Right lobe of liver (tissue), 6 donors: Measurements from ENCODE around the gene COL25A1. TPM values are rescaled to one million over a fixed set of nuclear protein-coding genes. Genes with fewer than 3 reads are reported as not detected.

ENCODE experiments used
- ATAC-seq, 4 donors: fragments of 200-7000 bp; cut with Tn5 transposase; one replicate each; pipeline ENCODE4 v1.9.1; 2020; ENCODE audit warnings: mild to moderate bottlenecking in 4 of 4, moderate library complexity in 4 of 4
- DNase-seq, 3 donors: peaks; one replicate each; pipeline ENCODE4 v3.0.0-alpha.2; 2020
- H3K27ac ChIP-seq, 3 donors: fragments of 200-600 bp; one replicate each; pipeline ENCODE4 v1.8.0; 2022
- H3K27me3 ChIP-seq, 2 donors: fragments of 200-600 bp; one replicate each; pipeline ENCODE4 v1.8.0; 2022
- H3K36me3 ChIP-seq, 4 donors: fragments of 200-600 bp; sonication (generic) in 1 of 4; one replicate each; pipeline versions ENCODE4 v1.5.1 to v1.8.0; 2017 to 2022; ENCODE audit warnings: control low read depth in 1 of 4
- H3K4me1 ChIP-seq, 4 donors: fragments of 200-600 bp; sonication (generic) in 1 of 4; one replicate each; pipeline versions ENCODE4 v1.5.1 to v1.8.0; 2017 to 2022; ENCODE audit warnings: control low read depth in 1 of 4
- H3K4me3 ChIP-seq, 3 donors: fragments of 200-600 bp; one replicate each; pipeline ENCODE4 v1.8.0; 2022
- H3K9me3 ChIP-seq, 4 donors: fragments of 200-600 bp; sonication (generic) in 1 of 4; one replicate each; pipeline versions ENCODE4 v1.5.1 to v1.8.0; 2017 to 2022; ENCODE audit warnings: control low read depth in 1 of 4
- POLR2A ChIP-seq: fragments of 450-650 bp; IDR thresholded peaks from one replicate; pipeline ENCODE4 v1.6.1; 2017; ENCODE audit warnings: antibody characterized with exemption, mild to moderate bottlenecking
- WGBS: methylation state at CpG from one replicate; pipeline ENCODE4 v1.1.6; 2018; ENCODE audit warnings: low coverage, low lambda C conversion rate; ENCODE audit not compliant: insufficient coverage; ENCODE audit errors: missing lambda C conversion rate; 5-methylcytosine and 5-hydroxymethylcytosine counted together
- intact Hi-C, 2 donors: fragments of 100-400 bp; cut with DNase I; formaldehyde crosslinking; loops; one replicate each; pipeline versions ENCODE4 v1.11.2 to v1.14.1; 2022
- total RNA-seq, 6 experiments: library from RNA; depleted of rRNA in 2 of 6; stranded (reverse); fragments of >200 nt in 2 of 6; fragmentation: NEBNext Ultra II Directional in 3 of 6; extraction: Animal tissue kit (Norgen Biotek cat#: 25700) in 3 of 6; gene quantifications; one replicate each; pipeline versions ENCODE4 v1.1.0 to v1.2.4, GENCODE V29; 2016 to 2023
- TF ChIP-seq, protein P1 (sequence below), 4 donors: fragments of 200-600 bp in 3 of 4; fragments of 450-650 bp in 1 of 4; IDR thresholded peaks; one replicate each; pipeline versions ENCODE4 v1.5.1 to v1.8.0; 2016 to 2022; ENCODE audit warnings: antibody characterized with exemption in 4 of 4, mild to moderate bottlenecking in 2 of 4
- donor health status: DM: no; HTN: yes; CAD: no.
- donor health status: DM: no; HTN: no; CAD: no.
- donor health status: DM: no; HTN: no; CAD: no.
- donor health status: DM: no; HTN: yes; CAD: no.
- donor health status: DM: no; HTN: yes; CAD: no.

COL25A1 gene
- total RNA-seq, 6 experiments from 2014 or later = 0.06 to 4.8 (median 1.3) TPM

GRCh38 chr4:108943976-108944591 is 358.4 kb downstream of the COL25A1 start:
- no peak for DNase-seq
- peak in 2 of 4 donors; percentile 22 to 57 for ATAC-seq
- H3K27ac ChIP-seq = no peak overlapping the region
- no peaks in the 10 kb centered on the region for H3K36me3 ChIP-seq
- no peak for TF ChIP-seq POLR2A
- TF ChIP-seq, protein P1, sequence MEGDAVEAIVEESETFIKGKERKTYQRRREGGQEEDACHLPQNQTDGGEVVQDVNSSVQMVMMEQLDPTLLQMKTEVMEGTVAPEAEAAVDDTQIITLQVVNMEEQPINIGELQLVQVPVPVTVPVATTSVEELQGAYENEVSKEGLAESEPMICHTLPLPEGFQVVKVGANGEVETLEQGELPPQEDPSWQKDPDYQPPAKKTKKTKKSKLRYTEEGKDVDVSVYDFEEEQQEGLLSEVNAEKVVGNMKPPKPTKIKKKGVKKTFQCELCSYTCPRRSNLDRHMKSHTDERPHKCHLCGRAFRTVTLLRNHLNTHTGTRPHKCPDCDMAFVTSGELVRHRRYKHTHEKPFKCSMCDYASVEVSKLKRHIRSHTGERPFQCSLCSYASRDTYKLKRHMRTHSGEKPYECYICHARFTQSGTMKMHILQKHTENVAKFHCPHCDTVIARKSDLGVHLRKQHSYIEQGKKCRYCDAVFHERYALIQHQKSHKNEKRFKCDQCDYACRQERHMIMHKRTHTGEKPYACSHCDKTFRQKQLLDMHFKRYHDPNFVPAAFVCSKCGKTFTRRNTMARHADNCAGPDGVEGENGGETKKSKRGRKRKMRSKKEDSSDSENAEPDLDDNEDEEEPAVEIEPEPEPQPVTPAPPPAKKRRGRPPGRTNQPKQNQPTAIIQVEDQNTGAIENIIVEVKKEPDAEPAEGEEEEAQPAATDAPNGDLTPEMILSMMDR (IDR thresholded peaks at IDR 0.05) = no peak
- intact Hi-C loops = no loop called here
- H3K4me1 ChIP-seq = no peaks in the 10 kb centered on the region
- H3K4me3 ChIP-seq = no peak overlapping the region
- 38% methylated on average over 4 of the region's 4 CpGs for WGBS
- no peaks in the 10 kb centered on the region for H3K27me3 ChIP-seq
- H3K9me3 ChIP-seq = no peaks in the 10 kb centered on the region

DNA sequence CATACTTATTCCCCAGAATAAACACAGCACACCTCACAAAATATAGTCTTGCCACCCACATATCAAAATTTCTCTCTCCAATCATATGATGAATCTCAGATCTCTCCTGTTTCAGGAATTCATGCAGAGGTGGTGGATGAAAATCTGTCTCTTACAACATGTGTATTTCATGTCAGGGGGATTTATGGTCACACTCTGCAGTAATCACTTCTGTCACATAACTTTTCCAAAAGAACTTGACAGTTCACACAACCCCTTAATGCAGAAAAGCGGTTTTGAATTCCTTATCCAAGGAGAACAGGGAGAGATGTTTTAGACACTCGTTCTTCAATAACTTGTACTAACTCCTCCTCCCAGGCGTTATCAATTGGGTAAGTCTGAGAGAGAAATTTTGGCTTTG is 359.1 kb downstream of the COL25A1 start:
- Histone ChIP-seq H3K36me3 (no peaks in the 10 kb centered on the region), H3K27ac (no peak overlapping the region), H3K4me1 (no peaks in the 10 kb centered on the region), H3K27me3 (no peaks in the 10 kb centered on the region), H3K9me3 (no peaks in the 10 kb centered on the region), H3K4me3 (no peak overlapping the region)
- TF ChIP-seq, protein P1 (IDR thresholded peaks at IDR 0.05) = no peak
- no peak for TF ChIP-seq POLR2A
- 73% methylated on average over 3 of the region's 3 CpGs for WGBS
- DNase-seq (no peak), ATAC-seq (no peak)
- intact Hi-C loops = no loop called here

- H3K27me3 ChIP-seq = no peaks in the 10 kb centered on the region
- H3K9me3 ChIP-seq = no peaks in the 10 kb centered on the region
- DNase-seq (no peak), ATAC-seq (no peak)
- TF ChIP-seq POLR2A = no peak
- TF ChIP-seq, protein P1 (IDR thresholded peaks at IDR 0.05) = no peak
- H3K36me3 ChIP-seq = no peaks in the 10 kb centered on the region
- H3K4me3 ChIP-seq = no peak overlapping the region
- intact Hi-C loops = no loop called here
- WGBS = 81% methylated on average over 7 of the region's 7 CpGs
- H3K27ac ChIP-seq = no peak overlapping the region
- H3K4me1 ChIP-seq = no peaks in the 10 kb centered on the region
Measured at GRCh38 chr4:108941904-108942430, 360.5 kb downstream of the COL25A1 start.

- Histone ChIP-seq H3K9me3 (no peaks in the 10 kb centered on the region), H3K4me3 (no peak overlapping the region), H3K36me3 (no peaks in the 10 kb centered on the region), H3K4me1 (no peaks in the 10 kb centered on the region), H3K27ac (no peak overlapping the region), H3K27me3 (no peaks in the 10 kb centered on the region)
- ATAC-seq = no peak
- WGBS = 64% methylated on average over 1 of the region's 1 CpG
- DNase-seq = no peak
- intact Hi-C loops = no loop called here
- TF ChIP-seq, protein P1 (IDR thresholded peaks at IDR 0.05) = no peak
- no peak for TF ChIP-seq POLR2A
Measured at GRCh38 chr4:108940634-108941033, 361.8 kb downstream of the COL25A1 start.
